H1 (cell line): ENCODE measurements around the gene IQGAP3. TPM values are rescaled to one million over a fixed set of nuclear protein-coding genes. Genes with fewer than 3 reads are reported as not detected.

ENCODE experiments used
- CTCF ChIA-PET: fragments of 300-600 bp; sonication (Branson Sonifier 250); formaldehyde crosslinking; loops from one replicate; lab custom pipeline; 2021; ENCODE audit not compliant: partially characterized antibody; lab: Charles Lee
- POLR2A ChIA-PET: fragments of 300-600 bp; sonication (Branson Sonifier 250); formaldehyde crosslinking; loops from one replicate; lab custom pipeline; 2021; ENCODE audit warnings: inconsistent platforms; ENCODE audit not compliant: partially characterized antibody; lab: Charles Lee
- DNase-seq, 2 experiments: peaks; one replicate each; pipeline versions ENCODE4 v3.0.0 to v3.0.0-alpha.2; 2010 to 2022; ENCODE audit warnings: low spot score in 2 of 2, low read depth in 1 of 2, mixed read lengths in 1 of 2
- FAIRE-seq: peaks from 2 replicates; lab custom pipeline; 2011; peaks lifted over from hg19 to GRCh38; lab: Jason Lieb, UNC
- H2AFZ ChIP-seq: 2 replicates; pipeline ENCODE4 v1.8.1; 2012; ENCODE audit warnings: low read length, inconsistent platforms
- H2AK5ac ChIP-seq: 2 replicates; pipeline ENCODE4 v1.6.1; 2013; ENCODE audit warnings: low read depth, low read length
- H2BK120ac ChIP-seq: replicated peaks from 2 replicates; pipeline ENCODE3; 2013; ENCODE audit warnings: low read depth, low read length, inconsistent platforms
- H2BK12ac ChIP-seq: 2 replicates; pipeline ENCODE4 v1.6.1; 2013; ENCODE audit warnings: low read depth, low read length
- H2BK15ac ChIP-seq: 2 replicates; pipeline ENCODE4 v1.6.1; 2013; ENCODE audit warnings: low read length
- H2BK20ac ChIP-seq: 2 replicates; pipeline ENCODE4 v1.6.1; 2013; ENCODE audit warnings: low read length
- H2BK5ac ChIP-seq: 2 replicates; pipeline ENCODE4 v1.6.1; 2013; ENCODE audit warnings: low read depth, low read length
- H3K14ac ChIP-seq: 2 replicates; pipeline ENCODE4 v1.6.1; 2013; ENCODE audit warnings: inconsistent platforms; ENCODE audit not compliant: insufficient read length
- H3K18ac ChIP-seq: 2 replicates; pipeline ENCODE4 v1.6.1; 2013; ENCODE audit warnings: low read length; ENCODE audit errors: extremely low read depth
- H3K23ac ChIP-seq: 2 replicates; pipeline ENCODE4 v1.6.1; 2013; ENCODE audit warnings: inconsistent platforms; ENCODE audit not compliant: insufficient read length
- H3K23me2 ChIP-seq: 2 replicates; pipeline ENCODE4 v1.6.1; 2013; ENCODE audit warnings: low read depth, low read length
- H3K27ac ChIP-seq: 2 replicates; pipeline ENCODE4 v1.6.1; 2011; ENCODE audit warnings: low read depth, low read length, inconsistent platforms
- H3K27me3 ChIP-seq, 4 experiments: replicated peaks in 1 of 4; 1 replicate in 1 of 4; 2 replicates in 3 of 4; pipeline versions ENCODE4 v1.6.1 to v1.8.1; 2011 to 2013; ENCODE audit warnings: low read length in 3 of 4, mild to moderate bottlenecking in 3 of 4, inconsistent platforms in 2 of 4, mixed read lengths in 2 of 4, moderate library complexity in 1 of 4; ENCODE audit not compliant: control insufficient read depth in 3 of 4, insufficient read depth in 3 of 4; ENCODE audit errors: extremely low read depth in 1 of 4
- H3K36me3 ChIP-seq, 4 experiments: 2 replicates each; pipeline versions ENCODE4 v1.6.1 to v1.8.1; 2011 to 2013; ENCODE audit warnings: mild to moderate bottlenecking in 4 of 4, low read length in 3 of 4, moderate library complexity in 2 of 4, control low read depth in 1 of 4, inconsistent platforms in 1 of 4; ENCODE audit not compliant: insufficient read depth in 4 of 4, control insufficient read depth in 2 of 4
- H3K4ac ChIP-seq: replicated peaks from 2 replicates; pipeline ENCODE3; 2013; ENCODE audit warnings: low read length, low read depth, mixed read lengths, inconsistent platforms; ENCODE audit not compliant: insufficient read length
- H3K4me1 ChIP-seq, 4 experiments: replicated peaks in 1 of 4; 1 replicate in 1 of 4; 2 replicates in 3 of 4; pipeline versions ENCODE4 v1.6.1 to v1.8.1; 2011 to 2013; ENCODE audit warnings: low read length in 3 of 4, inconsistent platforms in 2 of 4, mixed read lengths in 1 of 4; ENCODE audit not compliant: insufficient read depth in 4 of 4, control insufficient read depth in 3 of 4
- H3K4me2 ChIP-seq, 2 experiments: 2 replicates each; pipeline versions ENCODE4 v1.6.1 to v1.8.1; 2011 to 2013; ENCODE audit warnings: low read depth in 2 of 2, low read length in 2 of 2, control low read depth in 1 of 2, inconsistent platforms in 1 of 2, mild to moderate bottlenecking in 1 of 2; ENCODE audit not compliant: insufficient read depth in 1 of 2
- H3K4me3 ChIP-seq, 4 experiments: fragments of 200-600, 300-600 bp in 1 of 4; sonication (generic), shearing (Covaris generic), sonication (Bioruptor Twin) in 1 of 4; 2 replicates each; pipeline versions ENCODE4 v1.5.1 to v1.8.1; 2011 to 2016; ENCODE audit warnings: low read length in 4 of 4, low read depth in 3 of 4, control low read depth in 2 of 4, inconsistent platforms in 2 of 4, mild to moderate bottlenecking in 2 of 4, mixed read lengths in 1 of 4, moderate library complexity in 1 of 4; ENCODE audit not compliant: insufficient read depth in 2 of 4; ENCODE audit errors: extremely low read depth in 1 of 4
- H3K56ac ChIP-seq: replicated peaks from 2 replicates; pipeline ENCODE3; 2013; ENCODE audit warnings: low read depth, mild to moderate bottlenecking, mixed read lengths, low read length, inconsistent platforms; ENCODE audit not compliant: insufficient read length
- H3K79me1 ChIP-seq: 2 replicates; pipeline ENCODE4 v1.6.1; 2013; ENCODE audit warnings: low read depth, low read length, control low read depth
- H3K79me2 ChIP-seq, 2 experiments: 2 replicates each; pipeline versions ENCODE4 v1.6.1 to v1.8.1; 2012 to 2013; ENCODE audit warnings: low read length in 2 of 2, mild to moderate bottlenecking in 2 of 2, inconsistent platforms in 1 of 2; ENCODE audit not compliant: insufficient read depth in 2 of 2, control insufficient read depth in 1 of 2
- H3K9ac ChIP-seq, 4 experiments: replicated peaks in 1 of 4; 1 replicate in 1 of 4; 2 replicates in 3 of 4; pipeline versions ENCODE4 v1.6.1 to v1.8.1; 2011 to 2013; ENCODE audit warnings: low read depth in 3 of 4, low read length in 3 of 4, control low read depth in 2 of 4, mild to moderate bottlenecking in 2 of 4, moderate library complexity in 2 of 4, inconsistent platforms in 1 of 4; ENCODE audit errors: extremely low read depth in 1 of 4
- H3K9me3 ChIP-seq, 2 experiments: 2 replicates each; pipeline versions ENCODE4 v1.6.1 to v1.8.1; 2012 to 2013; ENCODE audit warnings: mild to moderate bottlenecking in 2 of 2, moderate library complexity in 2 of 2, control low read depth in 1 of 2, inconsistent platforms in 1 of 2, low read depth in 1 of 2, low read length in 1 of 2, mixed read lengths in 1 of 2; ENCODE audit not compliant: insufficient read depth in 2 of 2
- H4K20me1 ChIP-seq, 2 experiments: replicated peaks in 1 of 2; 2 replicates each; pipeline versions ENCODE3 to v1.8.1; 2011 to 2013; ENCODE audit warnings: inconsistent platforms in 2 of 2, low read length in 2 of 2, mild to moderate bottlenecking in 1 of 2; ENCODE audit not compliant: insufficient read depth in 2 of 2, control insufficient read depth in 1 of 2
- H4K5ac ChIP-seq: 2 replicates; pipeline ENCODE4 v1.6.1; 2013; ENCODE audit warnings: low read length, low read depth, mixed read lengths, inconsistent platforms; ENCODE audit not compliant: insufficient read length
- H4K8ac ChIP-seq: 2 replicates; pipeline ENCODE4 v1.8.0; 2013; ENCODE audit warnings: mild to moderate bottlenecking, moderate library complexity, low read length, inconsistent platforms; ENCODE audit not compliant: insufficient read depth; ENCODE audit errors: extremely low read depth
- H4K91ac ChIP-seq: replicated peaks from 2 replicates; pipeline ENCODE3; 2013; ENCODE audit warnings: low read length, mixed read lengths, inconsistent platforms; ENCODE audit not compliant: insufficient read length
- CREB1 ChIP-seq: IDR thresholded peaks from 2 replicates; pipeline ENCODE4 v1.6.1; 2012; ENCODE audit warnings: inconsistent platforms
- E2F6 ChIP-seq: IDR thresholded peaks from 2 replicates; pipeline ENCODE4 v1.6.1; 2012; ENCODE audit warnings: inconsistent platforms
- EP300 ChIP-seq, 2 experiments: IDR thresholded peaks; 1 replicate in 1 of 2; 2 replicates in 1 of 2; pipeline ENCODE4 v1.6.1; 2011 to 2012; ENCODE audit warnings: low read depth in 2 of 2, low read length in 2 of 2, mild to moderate bottlenecking in 2 of 2, borderline replicate concordance in 1 of 2, inconsistent platforms in 1 of 2, moderate library complexity in 1 of 2
- PHF8 ChIP-seq: fragments of 200-600 bp; sonication (generic); conservative IDR thresholded peaks from 2 replicates; pipeline ENCODE4 v1.7.1; 2012; ENCODE audit warnings: low read depth, mild to moderate bottlenecking, inconsistent platforms, low read length, moderate library complexity
- SIN3A ChIP-seq, 2 experiments: IDR thresholded peaks in 1 of 2; conservative IDR thresholded peaks in 1 of 2; 2 replicates each; pipeline ENCODE4 v1.6.1; 2011 to 2012; ENCODE audit warnings: low read length in 2 of 2, improper control_type of control experiment in 1 of 2, low read depth in 1 of 2, mild to moderate bottlenecking in 1 of 2
- SIX5 ChIP-seq: IDR thresholded peaks from 2 replicates; pipeline ENCODE4 v1.6.1; 2011; ENCODE audit warnings: mild to moderate bottlenecking, low read depth, low read length
- WGBS, 2 experiments: shearing (Covaris generic) in 1 of 2; methylation state at CpG; one replicate each; pipeline versions ENCODE4 v1.1.6 to v1.1.7; 2013 to 2015; ENCODE audit warnings: low lambda C conversion rate in 2 of 2, mixed read lengths in 2 of 2, inconsistent platforms in 1 of 2, low coverage in 1 of 2, missing lambda C conversion rate in 1 of 2; ENCODE audit not compliant: insufficient replicate concordance in 2 of 2, insufficient coverage in 1 of 2, insufficient read length in 1 of 2; ENCODE audit errors: extremely low coverage in 1 of 2, missing lambda C conversion rate in 1 of 2; 5-methylcytosine and 5-hydroxymethylcytosine counted together
- polyA plus RNA-seq, 7 experiments: library from polyadenylated mRNA; depleted of rRNA in 3 of 7; stranded (reverse) in 5 of 7; unstranded in 2 of 7; fragments of >200 nt in 5 of 7; fragments of 200-250 nt in 2 of 7; gene quantifications; 1 replicate in 5 of 7; 2 replicates in 1 of 7; 4 replicates in 1 of 7; pipeline versions ENCODE4 v1.2.1 to v1.2.3, GENCODE V29; 2011 to 2013; ENCODE audit warnings: missing spikeins in 2 of 7, mixed read lengths in 2 of 7
- total RNA-seq: library from RNA; stranded (reverse); fragmentation: NEBNext Ultra II Directional; extraction: Animal tissue kit (Norgen Biotek cat#: 25700); gene quantifications from 2 replicates; pipeline ENCODE4 v1.2.1, GENCODE V29; 2021
- TF ChIP-seq, protein P1 (sequence below): IDR thresholded peaks from 2 replicates; pipeline ENCODE4 v1.6.1; 2011; ENCODE audit warnings: low read length, improper control_type of control experiment

Gene IQGAP3
- total and polyA plus RNA-seq, 2 of the 8 experiments (the other 6 are each of a cell fraction or from before 2014, with no cell fraction given), result 14.6 to 22.3 TPM

GRCh38 chr1:156566436-156566835 lies 5.9 kb downstream of the IQGAP3 start:
- Histone ChIP-seq H3K14ac (no peak overlapping the region), H2BK12ac (no peak overlapping the region), H3K27me3 (no peaks in the 10 kb centered on the region), H3K36me3 (peaks cover 7 to 13% (median 10%) of the 10 kb centered on the region in 4 experiments; a peak in 6 of 8 replicates), H3K56ac (no peak overlapping the region), H3K23ac (no peak overlapping the region), H4K5ac (no peak overlapping the region), H4K91ac (no peak overlapping the region), H2BK20ac (no peak overlapping the region), H3K23me2 (no peaks in the 10 kb centered on the region), H3K4me2 (no peak overlapping the region), H3K9ac (no peak overlapping the region), H3K4ac (no peak overlapping the region), H2BK5ac (no peak overlapping the region), H3K9me3 (no peaks in the 10 kb centered on the region), H2BK120ac (no peak overlapping the region), H3K4me3 (no peak overlapping the region)
- no peak for DNase-seq
- 96% methylated on average over 4 of the region's 4 CpGs; no CpG with 5 or more reads in 1 of the 2 experiments for WGBS, 2 experiments
- CTCF ChIA-PET, result interaction anchor here (0.9 to 1.0 kb wide), 2 partner anchors 52 to 607 kb away, joined by 3 read pairs; no protein-coding TSS in a partner anchor
- TF ChIP-seq CREB1 (no peak), EP300 (IDR thresholded peaks at IDR 0.05; ENCODE audit: borderline replicate concordance in 1 of 2, low read depth in 2 of 2, low read length in 2 of 2) (no peak), PHF8 (no peak), SIN3A (conservative IDR thresholded peaks at IDR 0.05 in 1 of 2, IDR thresholded peaks at IDR 0.05 in 1 of 2; ENCODE audit: low read depth in 1 of 2, low read length in 2 of 2) (no peak), SIX5 (no peak), E2F6 (no peak)
- TF ChIP-seq, protein P1, sequence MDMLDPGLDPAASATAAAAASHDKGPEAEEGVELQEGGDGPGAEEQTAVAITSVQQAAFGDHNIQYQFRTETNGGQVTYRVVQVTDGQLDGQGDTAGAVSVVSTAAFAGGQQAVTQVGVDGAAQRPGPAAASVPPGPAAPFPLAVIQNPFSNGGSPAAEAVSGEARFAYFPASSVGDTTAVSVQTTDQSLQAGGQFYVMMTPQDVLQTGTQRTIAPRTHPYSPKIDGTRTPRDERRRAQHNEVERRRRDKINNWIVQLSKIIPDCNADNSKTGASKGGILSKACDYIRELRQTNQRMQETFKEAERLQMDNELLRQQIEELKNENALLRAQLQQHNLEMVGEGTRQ, result no peak
- TF ChIP-seq, all 59 proteins: peak for 0
- Histone ChIP-seq H3K79me1 (no peaks in the 10 kb centered on the region; the same call in 1 of the 2 replicates), H3K4me1 (no peaks in the 10 kb centered on the region), H2AK5ac (no peak overlapping the region), H3K79me2 (0 out of 4 replicates have a peak, but pooled peaks cover 0 to 4% of the 10 kb centered on the region in 2 experiments), H3K18ac (no peak overlapping the region), H4K20me1 (no peaks in the 10 kb centered on the region), H2BK15ac (no peak overlapping the region), H4K8ac (no peak overlapping the region), H3K27ac (no peak overlapping the region), H2AFZ (no peak overlapping the region)
- POLR2A ChIA-PET, result interaction anchor here (0.9 to 1.0 kb wide), 2 partner anchors 14 to 42 kb away, joined by 3 to 4 read pairs; no protein-coding TSS in a partner anchor
- no peak for FAIRE-seq
